HG03060 (cell line): ENCODE data around the gene USP34.
"Not testable (repeated sequence)": the region's sequence is repeated elsewhere in the genome, so short reads cannot be mapped to it uniquely, and the experiment has no call there.

Source experiments
- ATAC-seq: cut with Tn5 transposase; IDR thresholded peaks from one replicate; pipeline ENCODE4 v1.9.1; 2021; ENCODE audit warnings: low read depth, moderate number of reproducible peaks; ENCODE audit not compliant: unreplicated experiment

Gene USP34

DNA sequence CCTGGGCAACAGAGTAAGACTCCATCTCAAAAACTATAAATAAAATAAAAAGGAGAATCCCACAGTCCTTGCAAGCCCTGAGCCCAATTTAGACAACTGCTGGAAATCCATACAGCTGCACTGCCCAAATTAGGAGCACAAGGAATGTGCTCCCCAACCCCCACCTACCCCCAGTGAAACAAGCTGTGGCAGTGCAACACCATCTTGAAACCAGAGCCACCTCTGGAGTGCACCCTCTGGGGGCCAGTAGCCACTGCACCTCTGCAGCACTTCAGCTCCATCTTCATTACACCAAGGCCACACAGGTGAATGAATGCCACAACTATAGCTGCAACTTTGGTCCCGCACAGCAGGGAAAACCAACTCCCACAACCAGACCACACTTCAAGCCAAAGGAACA lies 37.3 kb downstream of the USP34 start:
- ATAC-seq: no peak

DNA sequence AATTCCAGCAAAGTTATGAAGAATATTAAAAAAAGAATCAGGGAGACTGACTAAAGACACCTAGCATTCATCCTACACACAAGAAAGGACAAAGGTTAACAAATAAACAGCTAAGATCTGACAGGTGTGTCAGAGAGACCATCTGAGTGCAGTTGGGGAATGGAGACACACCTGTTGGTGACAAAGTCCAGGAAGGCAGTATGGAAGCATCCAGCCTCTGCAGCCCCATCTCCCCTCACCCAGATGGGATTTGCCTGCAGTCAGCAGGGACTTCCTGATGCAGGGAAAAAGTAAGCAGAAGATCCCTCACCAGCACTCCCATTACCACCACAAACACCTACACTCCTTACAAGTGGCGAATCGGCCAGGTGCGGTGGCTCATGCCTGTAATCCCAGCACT lies 37.9 kb downstream of the USP34 start:
- ATAC-seq: no peak

DNA sequence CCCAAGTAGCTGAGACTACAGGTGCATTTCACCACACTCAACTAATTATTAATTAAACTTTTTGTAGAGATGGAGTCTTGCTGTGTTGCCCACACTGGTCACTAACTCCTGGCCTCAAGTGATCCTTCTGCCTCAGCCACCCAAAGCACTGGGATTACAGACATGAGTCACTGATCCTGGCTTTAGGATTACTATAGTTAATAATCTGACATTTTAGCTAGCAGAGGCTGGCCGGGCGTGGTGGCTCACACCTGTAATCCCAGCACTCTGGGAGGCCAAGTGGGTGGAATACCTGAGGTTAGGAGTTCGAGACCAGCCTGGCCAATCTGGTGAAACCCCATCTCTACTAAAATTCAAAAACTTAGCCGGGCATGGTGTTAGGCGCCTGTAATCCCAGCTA lies 39.5 kb downstream of the USP34 start:
- no peak for ATAC-seq

DNA sequence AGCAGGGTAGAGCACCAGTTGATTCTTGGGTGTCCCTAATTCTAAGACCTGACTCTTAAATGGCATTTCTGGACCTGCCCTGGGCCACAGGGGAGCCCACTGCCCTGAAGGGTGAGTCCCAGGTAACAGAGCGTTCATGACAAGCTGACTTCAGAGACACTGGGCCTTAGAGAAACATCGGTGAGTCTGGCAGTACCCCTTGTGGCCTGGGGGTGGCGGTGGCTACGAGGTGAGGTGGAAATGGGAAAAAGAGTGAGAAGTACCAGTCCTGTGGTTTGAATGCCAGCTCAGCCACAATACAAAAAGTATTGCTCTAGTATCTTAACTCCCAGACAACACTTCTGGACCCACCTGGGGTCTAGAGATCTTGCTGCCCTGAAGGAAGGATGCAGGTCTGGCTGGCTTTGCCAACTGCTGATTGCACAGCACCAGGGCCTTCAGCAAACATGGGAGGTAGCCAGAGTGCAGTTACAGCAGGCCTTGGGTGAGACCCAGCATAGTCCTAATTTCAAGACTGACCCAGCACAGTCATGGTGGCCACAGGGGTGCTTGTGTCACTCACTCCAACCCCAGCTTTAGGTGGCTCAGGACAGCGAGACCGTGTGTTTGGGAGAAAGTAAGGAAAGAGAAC lies 44.5 kb downstream of the USP34 start:
- ATAC-seq: peak; percentile 60

DNA sequence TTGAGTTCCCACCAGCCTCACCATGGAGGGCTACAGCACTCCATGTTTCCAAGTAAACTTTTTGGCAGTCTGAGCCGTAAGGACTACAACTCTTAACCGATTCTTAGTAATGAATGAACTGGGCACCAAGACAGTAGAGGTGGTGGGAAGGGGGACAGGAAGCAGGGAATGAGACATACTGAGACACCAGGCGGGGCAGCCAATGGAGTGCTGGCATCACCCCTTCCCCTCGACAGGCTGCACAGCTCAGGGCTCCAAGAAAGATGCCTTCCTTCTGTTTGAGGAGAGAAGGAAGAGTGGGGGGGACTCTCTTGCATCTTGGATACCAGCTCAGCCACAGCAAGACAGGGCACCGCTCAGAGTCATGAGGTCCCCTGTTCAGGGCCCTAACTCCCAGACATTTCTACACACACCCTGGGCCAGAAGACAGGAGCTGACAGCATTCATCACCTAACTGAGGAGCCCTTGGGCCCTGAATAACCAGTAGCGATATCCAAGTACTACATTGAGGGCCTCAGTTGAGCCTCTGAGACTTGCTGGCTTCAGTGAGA lies 45.2 kb downstream of the USP34 start:
- ATAC-seq: no peak

DNA sequence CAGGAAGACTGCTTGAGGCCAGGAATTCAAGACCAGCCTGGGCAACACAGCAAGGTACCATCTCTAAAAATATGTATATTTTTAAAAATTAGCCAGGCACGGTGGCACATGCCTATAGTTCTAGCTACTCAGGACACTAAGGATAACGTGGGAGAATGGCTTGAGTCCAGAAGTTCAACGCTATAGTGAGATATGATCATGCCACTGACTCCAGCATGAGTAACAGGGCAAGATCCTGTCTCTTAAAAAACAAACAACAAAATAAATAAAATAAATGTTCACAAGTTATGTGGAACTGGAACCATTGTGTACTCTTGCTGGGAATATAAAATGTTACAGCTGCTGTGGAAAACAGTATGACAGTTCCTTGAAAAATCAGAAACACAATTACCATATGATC lies 47.2 kb downstream of the USP34 start:
- no peak for ATAC-seq

DNA sequence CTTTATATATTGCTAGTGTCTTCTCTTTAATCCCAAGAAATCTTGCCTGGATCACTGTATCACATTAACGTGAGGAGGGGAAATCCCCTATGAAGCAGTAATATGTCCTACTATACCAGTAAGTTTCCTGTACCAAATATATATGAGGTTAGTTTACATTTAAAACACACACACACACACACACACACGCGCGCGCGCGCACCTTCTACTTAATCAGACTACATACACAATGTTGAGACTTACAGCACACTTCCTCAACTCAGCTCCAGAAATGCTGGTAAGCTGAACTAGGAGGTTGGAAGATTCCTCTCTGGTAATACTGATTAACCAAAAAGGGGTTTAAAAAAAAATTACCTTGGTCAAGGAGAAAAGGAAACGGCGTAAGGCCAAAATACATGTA lies 49.3 kb downstream of the USP34 start:
- no peak for ATAC-seq

DNA sequence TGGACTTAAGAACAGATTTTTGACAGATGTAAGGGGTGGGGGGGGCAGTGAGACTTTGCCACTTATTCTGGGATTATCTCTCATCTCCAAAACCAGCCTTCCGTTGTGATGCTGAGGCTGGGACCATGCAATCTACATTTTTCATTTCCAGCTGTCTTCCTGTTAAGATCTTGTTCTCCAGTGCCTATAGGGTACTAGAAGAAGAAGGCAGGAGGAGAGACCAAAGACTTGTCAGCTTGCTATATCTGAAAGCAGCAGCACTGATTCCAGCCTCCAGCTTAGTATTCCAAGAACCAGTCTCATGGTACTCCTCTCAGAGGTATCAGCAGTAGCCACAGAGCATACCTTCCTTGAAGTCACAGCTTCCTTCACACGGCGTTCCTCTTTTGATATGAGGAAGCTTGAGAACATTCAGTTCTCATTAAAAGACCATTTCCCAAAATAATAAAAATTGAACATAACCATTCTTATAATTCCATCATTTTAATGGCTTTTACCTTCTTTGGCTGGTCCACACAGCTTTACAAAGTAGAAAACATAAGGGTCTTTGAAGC lies 49.8 kb downstream of the USP34 start:
- ATAC-seq: no peak

DNA sequence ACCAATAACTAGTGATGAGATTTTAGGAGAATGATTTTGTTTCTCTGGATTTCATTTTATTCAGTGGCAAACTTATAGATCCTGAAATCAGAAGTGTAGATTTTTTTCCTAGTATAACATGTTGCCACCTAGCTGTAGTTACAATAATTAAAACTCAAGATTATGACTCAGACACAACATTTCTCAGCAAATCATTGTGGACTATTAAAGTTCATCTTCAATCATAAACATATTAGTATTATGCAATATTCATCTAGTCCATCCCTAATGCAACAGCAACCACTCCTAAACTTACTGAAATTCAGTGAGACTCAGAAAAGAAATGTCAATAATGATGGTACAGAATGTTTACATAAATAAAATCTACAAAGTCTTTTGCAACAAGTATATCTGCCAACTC lies 51.3 kb downstream of the USP34 start:
- no peak for ATAC-seq

DNA sequence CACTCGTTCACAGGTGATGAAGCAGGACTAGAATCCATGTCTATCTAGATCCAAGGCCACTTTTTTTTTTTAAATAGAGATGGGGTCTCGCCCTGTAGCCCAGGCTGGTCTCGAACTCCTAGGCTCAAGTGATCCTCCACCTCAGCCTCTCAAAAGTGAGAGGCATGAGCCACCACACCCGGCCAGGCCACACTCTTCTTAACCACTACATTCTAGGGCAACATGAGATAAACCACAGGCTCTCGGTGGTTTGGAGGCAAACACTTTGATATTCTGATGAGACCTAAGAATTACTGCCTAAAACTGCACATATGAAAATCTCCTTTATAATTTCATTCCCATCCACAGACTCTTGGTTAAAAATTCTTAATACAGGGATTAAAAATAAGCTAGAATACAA lies 51.8 kb downstream of the USP34 start:
- ATAC-seq: no peak

DNA sequence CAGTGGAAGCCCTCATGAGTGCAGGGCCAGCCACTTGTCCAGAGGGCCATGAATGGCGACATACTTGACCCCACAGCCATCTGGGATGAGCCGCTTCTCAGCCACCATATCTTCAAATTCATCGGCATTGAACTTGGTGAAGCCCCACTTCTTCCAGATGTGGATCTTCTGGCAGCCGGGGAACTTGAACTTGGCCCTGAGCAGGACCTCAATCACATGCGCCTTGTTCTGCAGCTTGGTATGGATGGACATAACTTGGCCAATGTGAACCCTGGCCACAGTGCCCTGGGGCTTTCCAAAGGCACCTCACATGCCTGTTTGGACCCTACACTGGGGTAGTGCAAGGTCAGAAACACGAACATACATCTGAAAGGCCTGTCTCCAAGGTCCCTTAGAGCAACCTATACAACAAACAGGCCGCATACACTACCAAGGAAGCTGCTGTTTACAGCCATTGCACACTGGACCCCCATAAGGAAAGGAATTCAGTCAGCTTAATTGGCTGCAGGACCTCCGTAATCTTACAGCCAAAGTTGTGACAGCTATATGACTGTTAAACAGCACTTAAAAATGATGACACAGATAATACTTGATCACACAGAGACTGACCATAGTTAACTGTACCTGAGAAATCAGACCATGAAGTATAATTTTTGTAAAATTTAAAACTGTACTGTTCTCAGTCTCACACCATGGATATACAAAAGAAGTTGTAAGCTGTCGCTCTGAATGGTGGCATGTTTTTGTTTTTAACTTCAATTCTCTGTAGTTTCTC lies 53.8 kb downstream of the USP34 start:
- ATAC-seq: no peak

DNA sequence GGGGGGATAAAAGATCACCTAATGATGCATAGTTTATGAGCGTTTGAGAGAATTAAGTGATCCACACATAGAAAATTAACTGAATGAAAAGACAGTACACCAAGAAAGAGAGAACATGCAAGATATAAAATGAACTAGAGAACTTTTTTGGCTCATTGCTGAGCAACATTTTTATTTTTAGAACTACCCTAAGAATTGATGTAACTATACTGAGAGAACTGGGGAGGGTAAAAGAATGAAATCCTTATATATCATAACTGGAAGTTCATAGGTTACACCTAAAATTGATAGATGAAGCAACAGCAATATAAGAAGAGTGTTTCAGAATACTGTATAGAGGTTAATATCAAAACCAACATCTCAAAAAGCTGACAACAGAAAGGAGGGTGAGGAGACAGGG lies 55.6 kb downstream of the USP34 start:
- no peak for ATAC-seq

DNA sequence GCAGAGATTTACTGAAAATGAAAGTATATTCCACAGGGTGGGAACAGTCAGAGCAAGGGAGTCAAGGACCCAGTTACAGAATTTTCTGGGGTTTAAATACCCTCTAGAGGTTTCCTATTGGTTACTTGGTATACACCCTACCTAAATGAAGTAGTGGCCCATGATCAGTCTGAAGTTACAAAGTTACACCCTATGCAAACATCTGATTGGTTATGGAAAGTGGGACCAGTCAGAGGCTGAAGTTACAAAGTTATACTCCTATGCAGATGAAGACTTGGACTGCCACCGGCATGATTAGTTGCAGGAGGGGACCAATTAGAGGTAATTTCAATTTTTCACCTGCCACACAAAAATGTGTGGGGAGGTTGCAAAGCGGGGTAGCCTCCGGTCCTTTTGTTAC lies 56.2 kb downstream of the USP34 start:
- ATAC-seq: no peak

DNA sequence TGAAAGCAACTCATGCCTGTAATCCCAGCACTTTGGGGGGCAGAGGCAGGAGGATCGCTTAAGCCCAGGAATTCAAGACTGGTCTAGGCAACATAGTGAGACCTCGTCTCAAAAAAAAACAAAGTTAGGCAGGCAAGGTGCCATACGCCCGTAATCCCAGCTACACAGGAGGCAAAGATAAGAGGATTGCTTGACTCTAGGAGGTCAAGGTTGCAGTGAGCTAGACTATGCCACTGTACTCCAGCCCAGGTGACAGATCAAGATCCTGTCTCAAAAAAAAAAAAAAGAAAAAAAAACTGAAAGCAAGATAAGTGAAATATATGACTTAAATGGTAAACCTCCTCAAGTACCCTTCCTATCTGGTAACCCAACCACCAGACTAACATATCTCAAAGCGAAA lies 59.8 kb downstream of the USP34 start:
- no peak for ATAC-seq

DNA sequence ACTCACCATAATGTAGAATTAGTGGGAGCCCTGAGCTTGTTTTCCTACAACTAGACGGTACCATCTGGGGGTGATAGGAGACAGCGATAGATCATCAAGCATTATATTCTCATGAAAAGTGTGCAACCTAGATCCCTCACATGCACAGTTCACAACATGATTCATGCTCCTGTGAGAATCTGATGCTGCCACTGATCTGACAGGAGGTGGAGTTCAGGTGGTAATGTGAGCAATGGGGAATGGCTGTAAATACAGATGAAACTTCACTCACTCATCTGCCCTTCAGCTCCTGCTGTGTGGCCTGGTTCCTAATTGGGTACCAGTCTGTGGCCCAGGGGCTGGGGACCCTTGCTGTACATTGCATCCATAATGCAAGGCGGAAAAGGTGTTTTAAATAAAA lies 60.7 kb downstream of the USP34 start:
- ATAC-seq: no peak

DNA sequence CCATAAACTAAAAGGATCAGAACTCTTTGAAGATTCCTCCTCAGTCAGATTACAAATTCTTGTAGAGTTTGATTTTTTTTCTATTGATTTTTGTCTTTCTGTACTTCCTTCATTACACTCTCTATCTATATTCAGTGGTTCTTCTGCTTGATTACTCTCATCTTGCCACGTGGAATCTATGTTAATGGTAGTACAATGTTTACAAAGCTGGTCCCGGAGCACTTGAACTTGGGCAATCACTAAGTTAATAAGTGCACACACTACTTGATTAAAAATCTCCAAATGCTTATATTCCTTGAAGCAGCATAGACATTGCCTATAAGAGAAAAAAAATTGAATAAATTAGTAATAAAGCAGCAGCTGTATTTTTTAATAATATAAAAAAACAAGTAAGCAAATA lies 65.1 kb downstream of the USP34 start:
- ATAC-seq: no peak

DNA sequence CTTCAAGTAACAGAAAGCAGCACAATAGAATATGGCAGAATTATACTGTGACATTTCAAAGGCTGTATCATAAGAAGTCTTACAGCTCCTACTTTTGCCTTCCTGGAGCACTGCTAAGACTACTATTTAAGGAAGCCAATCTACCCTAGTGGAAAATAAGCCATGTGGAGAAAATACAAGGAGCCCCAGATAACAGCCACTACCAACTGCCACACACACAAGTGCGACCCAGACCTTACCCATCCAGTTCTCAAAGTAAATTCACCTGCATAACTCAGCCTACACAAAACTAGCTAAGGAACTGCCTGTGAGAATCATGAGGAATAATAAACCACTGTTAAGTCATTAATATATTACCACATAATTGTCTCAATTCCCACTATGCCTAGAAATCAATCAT lies 66.4 kb downstream of the USP34 start:
- ATAC-seq: no peak

DNA sequence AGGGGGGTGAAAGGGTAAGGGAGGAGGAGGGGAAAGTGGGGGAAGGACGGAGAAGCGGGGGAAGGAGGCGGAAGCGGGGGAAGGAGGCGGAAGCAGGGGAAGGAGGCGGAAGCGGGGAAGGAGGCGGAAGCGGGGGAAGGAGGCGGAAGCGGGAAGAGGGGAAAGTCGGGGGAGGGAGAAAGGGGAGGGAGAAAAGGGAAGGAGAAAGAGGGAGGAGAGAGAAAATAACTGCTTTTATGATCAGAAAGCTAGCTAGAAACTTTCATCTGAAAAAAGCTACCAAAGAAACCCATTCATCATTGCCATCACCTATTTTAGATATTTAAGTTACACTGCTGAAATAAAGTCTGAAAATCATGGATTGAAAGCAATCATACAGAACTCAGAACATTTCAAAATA lies 72.5 kb downstream of the USP34 start:
- ATAC-seq: no peak

DNA sequence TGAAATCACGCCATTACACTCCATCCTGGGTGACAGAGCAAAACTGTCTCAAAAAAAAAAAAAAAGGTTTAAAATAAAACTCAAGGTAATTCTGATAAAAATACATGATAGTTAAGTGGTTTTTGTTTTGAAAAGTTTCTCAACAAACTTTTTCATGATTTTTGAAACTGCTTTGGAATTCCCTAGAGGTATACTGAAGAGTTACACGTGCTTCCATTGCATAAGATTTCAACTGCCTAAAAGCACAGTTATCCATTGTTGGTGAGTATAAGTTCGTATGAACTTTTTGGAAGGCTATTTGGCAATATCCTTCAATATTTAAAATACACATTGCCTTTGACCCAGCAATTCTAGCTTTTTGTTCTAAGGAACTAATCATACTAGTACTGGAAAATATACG lies 74.9 kb downstream of the USP34 start:
- no peak for ATAC-seq

DNA sequence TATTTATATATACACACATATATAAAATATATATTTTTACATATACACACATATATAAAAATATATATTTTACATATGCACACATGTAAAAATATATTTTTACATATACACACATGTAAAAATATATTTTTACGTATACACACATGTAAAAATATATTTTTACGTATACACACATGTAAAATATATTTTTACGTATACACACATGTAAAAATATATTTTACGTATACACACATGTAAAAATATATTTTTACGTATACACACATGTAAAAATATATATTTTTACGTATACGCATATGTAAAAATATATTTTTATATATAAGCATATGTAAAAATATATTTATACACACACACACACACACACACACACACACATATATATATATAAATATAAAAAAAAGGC lies 83.3 kb downstream of the USP34 start:
- not testable (repeated sequence) for ATAC-seq

DNA sequence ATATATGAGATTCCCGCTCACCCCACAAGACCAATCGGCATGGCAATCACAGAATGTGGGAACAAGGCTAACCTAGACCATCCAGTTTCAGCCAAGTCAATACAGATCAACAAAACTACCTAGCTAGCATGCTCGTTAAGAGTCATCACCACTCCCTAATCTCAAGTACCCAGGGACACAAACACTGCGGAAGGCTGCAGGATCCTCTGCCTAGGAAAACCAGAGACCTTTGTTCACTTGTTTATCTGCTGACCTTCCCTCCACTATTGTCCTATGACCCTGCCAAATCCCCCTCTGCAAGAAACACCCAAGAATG lies 90.0 kb downstream of the USP34 start:
- ATAC-seq: not testable (repeated sequence)
